ENCODE data around the gene GPR161.

GRCh38 chr1:168119750-168120149 is 17.0 kb downstream of the GPR161 start:
- no peak for TF ChIP-seq CTCF (IDR thresholded peaks at IDR 0.05)
- TF ChIP-seq EZH2 (IDR thresholded peaks at IDR 0.05; ENCODE audit: borderline replicate concordance, insufficient read depth, low read depth, low read length, poor library complexity, severe bottlenecking), result no peak
